WTC11 (cell line): Measurements from ENCODE around the gene C5orf15. TPM values are rescaled to one million over a fixed set of nuclear protein-coding genes. Genes with fewer than 3 reads are reported as not detected.

Experiments
- AFF4 ChIP-seq: sonication (generic); formaldehyde crosslinking; IDR thresholded peaks from 2 replicates; pipeline ENCODE4 v1.8.1; 2023; ENCODE audit warnings: mild to moderate bottlenecking, missing genetic modification reagents, borderline replicate concordance
- ARID4B ChIP-seq: sonication (generic); formaldehyde crosslinking; IDR thresholded peaks from 2 replicates; pipeline ENCODE4 v1.8.0; 2023; ENCODE audit warnings: missing genetic modification reagents, mild to moderate bottlenecking, borderline replicate concordance
- ATF1 ChIP-seq: sonication (generic); formaldehyde crosslinking; IDR thresholded peaks from 2 replicates; pipeline ENCODE4 v1.8.1; 2023; ENCODE audit warnings: mild to moderate bottlenecking, moderate library complexity, missing genetic modification reagents
- EMX1 ChIP-seq: fragments of 250-450 bp; sonication (Bioruptor Pico); IDR thresholded peaks from 2 replicates; pipeline ENCODE4 v1.8.0; 2021; ENCODE audit warnings: mild to moderate bottlenecking
- FOXJ3 ChIP-seq: sonication (generic); formaldehyde crosslinking; IDR thresholded peaks from 2 replicates; pipeline ENCODE4 v1.9.0; 2021; ENCODE audit warnings: missing genetic modification reagents, mild to moderate bottlenecking, borderline replicate concordance
- GRHL2 ChIP-seq: fragments of 250-450 bp; sonication (Bioruptor Pico); IDR thresholded peaks from 2 replicates; pipeline ENCODE4 v1.8.0; 2022; ENCODE audit warnings: mild to moderate bottlenecking, moderate library complexity; ENCODE audit not compliant: insufficient replicate concordance, severe bottlenecking
- HMGXB4 ChIP-seq: sonication (generic); formaldehyde crosslinking; IDR thresholded peaks from 2 replicates; pipeline ENCODE4 v1.8.1; 2023; ENCODE audit warnings: mild to moderate bottlenecking, moderate library complexity, missing genetic modification reagents
- IRF1 ChIP-seq: sonication (generic); formaldehyde crosslinking; IDR thresholded peaks from 2 replicates; pipeline ENCODE4 v1.8.0; 2023; ENCODE audit warnings: missing genetic modification reagents
- JAZF1 ChIP-seq: fragments of 250-450 bp; sonication (Bioruptor Pico); IDR thresholded peaks from 2 replicates; pipeline ENCODE4 v1.9.0; 2021; ENCODE audit warnings: moderate library complexity, mild to moderate bottlenecking, inconsistent platforms
- ZBTB21 ChIP-seq: sonication (generic); formaldehyde crosslinking; IDR thresholded peaks from 2 replicates; pipeline ENCODE4 v1.8.1; 2023; ENCODE audit warnings: mild to moderate bottlenecking, missing genetic modification reagents, borderline replicate concordance
- ZNF138 ChIP-seq: sonication (generic); formaldehyde crosslinking; conservative IDR thresholded peaks from 2 replicates; pipeline ENCODE4 v1.8.1; 2022; ENCODE audit warnings: mild to moderate bottlenecking, moderate library complexity, missing genetic modification reagents
- ZNF512 ChIP-seq: sonication (generic); formaldehyde crosslinking; IDR thresholded peaks from 2 replicates; pipeline ENCODE4 v1.8.1; 2022; ENCODE audit warnings: missing genetic modification reagents, borderline replicate concordance
- ZNF671 ChIP-seq: fragments of 250-450 bp; sonication (Bioruptor Pico); IDR thresholded peaks from 2 replicates; pipeline ENCODE4 v1.8.0; 2021; ENCODE audit warnings: mild to moderate bottlenecking
- ZSCAN18 ChIP-seq: fragments of 250-450 bp; sonication (Bioruptor Pico); IDR thresholded peaks from 2 replicates; pipeline ENCODE4 v2.1.2; 2022; ENCODE audit warnings: mild to moderate bottlenecking, moderate library complexity
- total RNA-seq: library from RNA; stranded (reverse); gene quantifications from 3 replicates; pipeline ENCODE4 v1.2.3, GENCODE V29; 2021

C5orf15 gene
- total RNA-seq, 1 experiment from 2014 or later, result 32.7 TPM

- TF ChIP-seq ARID4B (CRISPR knock-in tag) (no peak), ZSCAN18 (no peak), IRF1 (CRISPR knock-in tag) (no peak), ZNF138 (no peak), JAZF1 (no peak), EMX1 (no peak), GRHL2 (CRISPR knock-in tag) (no peak), ZNF512 (CRISPR knock-in tag) (no peak), AFF4 (no peak), ATF1 (CRISPR knock-in tag) (no peak), ZNF671 (CRISPR knock-in tag) (no peak), FOXJ3 (CRISPR knock-in tag) (no peak), ZBTB21 (CRISPR knock-in tag) (no peak), HMGXB4 (CRISPR knock-in tag) (no peak)
Measured at GRCh38 chr5:133974142-133974541, 5.7 kb upstream of the C5orf15 start (continued).
